WTC11 (cell line): Measurements from ENCODE around the gene TCF3.

Experiments used
- ESRRA ChIP-seq: sonication (generic); formaldehyde crosslinking; IDR thresholded peaks from 2 replicates; pipeline ENCODE4 v1.8.1; 2022; ENCODE audit warnings: mild to moderate bottlenecking, missing genetic modification reagents, borderline replicate concordance
- ZNF423 ChIP-seq: fragments of 250-450 bp; sonication (Bioruptor Pico); IDR thresholded peaks from 2 replicates; pipeline ENCODE4 v2.1.2; 2022; ENCODE audit warnings: mild to moderate bottlenecking, moderate library complexity

GRCh38 chr19:1613146-1613545 lies 39.3 kb downstream of the TCF3 start:
- no peak for TF ChIP-seq ESRRA (CRISPR knock-in tag)
- no peak for TF ChIP-seq ZNF423 (CRISPR knock-in tag)
